ENCODE results near the gene TLK2.
"Not testable (repeated sequence)": the region's sequence is repeated elsewhere in the genome, so short reads cannot be mapped to it uniquely, and the experiment has no call there.

DNA sequence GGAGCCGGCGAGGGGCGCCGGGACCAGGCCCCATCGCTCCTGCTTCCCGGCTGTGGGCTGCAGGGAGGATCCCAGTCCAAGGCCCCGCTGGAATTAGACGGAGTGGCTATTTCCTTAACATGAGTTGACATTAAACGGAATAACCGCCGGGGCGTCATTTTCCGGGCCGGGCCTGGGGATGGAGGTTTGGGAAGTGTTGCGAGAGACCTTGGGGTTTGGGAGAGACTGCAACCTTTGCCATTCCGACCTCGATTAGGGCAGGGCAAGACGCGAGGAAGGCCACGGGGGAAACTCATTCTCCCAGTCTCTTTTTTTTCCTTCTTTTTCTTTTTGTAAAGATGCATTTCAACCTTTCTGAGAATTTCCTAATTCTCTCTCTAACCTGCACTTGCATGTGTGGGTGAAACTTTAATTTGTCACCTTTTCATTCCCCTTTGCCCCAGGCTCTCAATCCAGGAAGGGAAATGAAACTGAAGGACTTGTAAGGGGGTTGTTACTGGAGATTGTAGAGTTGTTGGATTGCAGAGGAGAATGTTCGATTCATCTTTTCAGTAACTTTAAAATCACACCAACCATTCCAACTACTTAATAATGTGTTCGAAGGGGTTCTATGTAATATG, 1.1 kb downstream of the TLK2 start:
- TF ChIP-seq, protein P1, sequence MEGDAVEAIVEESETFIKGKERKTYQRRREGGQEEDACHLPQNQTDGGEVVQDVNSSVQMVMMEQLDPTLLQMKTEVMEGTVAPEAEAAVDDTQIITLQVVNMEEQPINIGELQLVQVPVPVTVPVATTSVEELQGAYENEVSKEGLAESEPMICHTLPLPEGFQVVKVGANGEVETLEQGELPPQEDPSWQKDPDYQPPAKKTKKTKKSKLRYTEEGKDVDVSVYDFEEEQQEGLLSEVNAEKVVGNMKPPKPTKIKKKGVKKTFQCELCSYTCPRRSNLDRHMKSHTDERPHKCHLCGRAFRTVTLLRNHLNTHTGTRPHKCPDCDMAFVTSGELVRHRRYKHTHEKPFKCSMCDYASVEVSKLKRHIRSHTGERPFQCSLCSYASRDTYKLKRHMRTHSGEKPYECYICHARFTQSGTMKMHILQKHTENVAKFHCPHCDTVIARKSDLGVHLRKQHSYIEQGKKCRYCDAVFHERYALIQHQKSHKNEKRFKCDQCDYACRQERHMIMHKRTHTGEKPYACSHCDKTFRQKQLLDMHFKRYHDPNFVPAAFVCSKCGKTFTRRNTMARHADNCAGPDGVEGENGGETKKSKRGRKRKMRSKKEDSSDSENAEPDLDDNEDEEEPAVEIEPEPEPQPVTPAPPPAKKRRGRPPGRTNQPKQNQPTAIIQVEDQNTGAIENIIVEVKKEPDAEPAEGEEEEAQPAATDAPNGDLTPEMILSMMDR (conservative IDR thresholded peaks at IDR 0.05; ENCODE audit: low read depth, low read length): not testable (repeated sequence)
- not testable (repeated sequence) for TF ChIP-seq EZH2 (IDR thresholded peaks at IDR 0.05; ENCODE audit: borderline replicate concordance, low read depth, low read length, poor library complexity, severe bottlenecking)

Data from A673 (cell line).